Dendritic cell treated with granulocyte-macrophage colony-stimulating factor and Interleukin-4, amounts not matched to agents 40 ng/mL and 50 ng/mL, for 4 days (primary cell): ENCODE data around the gene TRPC4AP.
"Not testable (repeated sequence)": the region's sequence is repeated elsewhere in the genome, so short reads cannot be mapped to it uniquely, and the experiment has no call there.

Experiments used
- H3K27ac Mint-ChIP-seq: one replicate; pipeline ENCODE4 v1.8.0; 2022; ENCODE audit warnings: mild to moderate bottlenecking, mixed read lengths
- H3K27me3 Mint-ChIP-seq: one replicate; pipeline ENCODE4 v1.8.0; 2022; ENCODE audit warnings: mild to moderate bottlenecking, mixed read lengths
- H3K36me3 Mint-ChIP-seq: one replicate; pipeline ENCODE4 v1.8.0; 2022; ENCODE audit warnings: low read depth, mixed read lengths
- H3K4me1 Mint-ChIP-seq: one replicate; pipeline ENCODE4 v1.8.0; 2022; ENCODE audit warnings: low read depth, mixed read lengths
- H3K4me3 Mint-ChIP-seq: one replicate; pipeline ENCODE4 v1.8.0; 2022; ENCODE audit warnings: mild to moderate bottlenecking, moderate library complexity, mixed read lengths
- H3K9me3 Mint-ChIP-seq: one replicate; pipeline ENCODE4 v1.8.0; 2022; ENCODE audit warnings: mixed read lengths
- intact Hi-C: fragments of 100-400 bp; cut with micrococcal nuclease; formaldehyde crosslinking; loops from one replicate; pipeline ENCODE4 v1.15.0; 2022

Gene TRPC4AP

GRCh38 chr20:35087791-35088190 is 4.8 kb downstream of the TRPC4AP start:
- no peaks in the 10 kb centered on the region for H3K9me3 Mint-ChIP-seq
- no peak overlapping the region for H3K4me3 Mint-ChIP-seq
- no peaks in the 10 kb centered on the region for H3K27me3 Mint-ChIP-seq
- H3K36me3 Mint-ChIP-seq: peaks cover 12% of the 10 kb centered on the region
- H3K4me1 Mint-ChIP-seq: peaks cover 42% of the 10 kb centered on the region
- no peak overlapping the region for H3K27ac Mint-ChIP-seq
- intact Hi-C loops: no loop called here

GRCh38 chr20:35087355-35087754 is 5.3 kb downstream of the TRPC4AP start:
- no peak overlapping the region for H3K27ac Mint-ChIP-seq
- peaks cover 8% of the 10 kb centered on the region for H3K36me3 Mint-ChIP-seq
- H3K9me3 Mint-ChIP-seq: no peaks in the 10 kb centered on the region
- no peak overlapping the region for H3K4me3 Mint-ChIP-seq
- H3K27me3 Mint-ChIP-seq: no peaks in the 10 kb centered on the region
- peaks cover 41% of the 10 kb centered on the region for H3K4me1 Mint-ChIP-seq
- intact Hi-C loops: no loop called here

- peaks cover 27% of the 10 kb centered on the region for H3K4me1 Mint-ChIP-seq
- H3K27me3 Mint-ChIP-seq: no peaks in the 10 kb centered on the region
- H3K4me3 Mint-ChIP-seq: no peak overlapping the region
- H3K27ac Mint-ChIP-seq: no peak overlapping the region
- intact Hi-C loops: no loop called here
- H3K9me3 Mint-ChIP-seq: no peaks in the 10 kb centered on the region
- no peaks in the 10 kb centered on the region for H3K36me3 Mint-ChIP-seq
Observed at GRCh38 chr20:35085477-35086225, 7.0 kb downstream of the TRPC4AP start.

- Mint-ChIP-seq H3K4me1 (peaks cover 24% of the 10 kb centered on the region), H3K27ac (no peak overlapping the region), H3K36me3 (no peaks in the 10 kb centered on the region), H3K4me3 (no peak overlapping the region), H3K9me3 (no peaks in the 10 kb centered on the region), H3K27me3 (no peaks in the 10 kb centered on the region)
- intact Hi-C loops: no loop called here
Observed at GRCh38 chr20:35084998-35085397, 7.6 kb downstream of the TRPC4AP start.

GRCh38 chr20:35080348-35080642 is 12.3 kb downstream of the TRPC4AP start:
- intact Hi-C loops, H3K9me3 Mint-ChIP-seq, H3K27ac Mint-ChIP-seq, H3K27me3 Mint-ChIP-seq, H3K4me3 Mint-ChIP-seq: not testable (repeated sequence)
- Mint-ChIP-seq H3K36me3 (peaks cover 44% of the 10 kb centered on the region), H3K4me1 (peaks cover 17% of the 10 kb centered on the region)

GRCh38 chr20:35079472-35080347 is 12.9 kb downstream of the TRPC4AP start:
- no peaks in the 10 kb centered on the region for H3K9me3 Mint-ChIP-seq
- no peak overlapping the region for H3K4me3 Mint-ChIP-seq
- H3K36me3 Mint-ChIP-seq: peaks cover 50% of the 10 kb centered on the region
- intact Hi-C loops: no loop called here
- H3K27me3 Mint-ChIP-seq: no peaks in the 10 kb centered on the region
- H3K27ac Mint-ChIP-seq: no peak overlapping the region
- peaks cover 17% of the 10 kb centered on the region for H3K4me1 Mint-ChIP-seq

GRCh38 chr20:35077872-35078271 is 14.7 kb downstream of the TRPC4AP start:
- Mint-ChIP-seq H3K27ac (no peak overlapping the region), H3K27me3 (no peaks in the 10 kb centered on the region)

GRCh38 chr20:35077341-35077740 is 15.3 kb downstream of the TRPC4AP start:
- Mint-ChIP-seq H3K4me3 (no peak overlapping the region), H3K27ac (no peak overlapping the region), H3K27me3 (no peaks in the 10 kb centered on the region), H3K4me1 (peaks cover 10% of the 10 kb centered on the region), H3K36me3 (peaks cover 62% of the 10 kb centered on the region), H3K9me3 (no peaks in the 10 kb centered on the region)
- intact Hi-C loops: no loop called here

More at GRCh38 chr20:35077872-35078271, 14.7 kb downstream of the TRPC4AP start:
- intact Hi-C loops: no loop called here
- H3K36me3 Mint-ChIP-seq: peaks cover 57% of the 10 kb centered on the region
- H3K4me3 Mint-ChIP-seq: no peak overlapping the region
- H3K9me3 Mint-ChIP-seq: no peaks in the 10 kb centered on the region
- H3K4me1 Mint-ChIP-seq: peaks cover 10% of the 10 kb centered on the region

GRCh38 chr20:35071436-35072153 is 21.0 kb downstream of the TRPC4AP start:
- intact Hi-C loops, H3K4me3 Mint-ChIP-seq, H3K9me3 Mint-ChIP-seq, H3K27me3 Mint-ChIP-seq, H3K27ac Mint-ChIP-seq, H3K4me1 Mint-ChIP-seq: not testable (repeated sequence)
- H3K36me3 Mint-ChIP-seq: peaks cover 68% of the 10 kb centered on the region

- intact Hi-C loops: no loop called here
- no peaks in the 10 kb centered on the region for H3K9me3 Mint-ChIP-seq
- H3K27me3 Mint-ChIP-seq: no peaks in the 10 kb centered on the region
- H3K36me3 Mint-ChIP-seq: peaks cover 59% of the 10 kb centered on the region
- H3K27ac Mint-ChIP-seq: no peak overlapping the region
- H3K4me3 Mint-ChIP-seq: no peak overlapping the region
- H3K4me1 Mint-ChIP-seq: peaks cover 4% of the 10 kb centered on the region
Observed at GRCh38 chr20:35066194-35066593, 26.4 kb downstream of the TRPC4AP start.

- H3K9me3 Mint-ChIP-seq: no peaks in the 10 kb centered on the region
- no peak overlapping the region for H3K4me3 Mint-ChIP-seq
- peaks cover 4% of the 10 kb centered on the region for H3K4me1 Mint-ChIP-seq
- intact Hi-C loops: no loop called here
- H3K36me3 Mint-ChIP-seq: peaks cover 62% of the 10 kb centered on the region
- H3K27me3 Mint-ChIP-seq: no peaks in the 10 kb centered on the region
- H3K27ac Mint-ChIP-seq: no peak overlapping the region
Observed at GRCh38 chr20:35065181-35065580, 27.4 kb downstream of the TRPC4AP start.

GRCh38 chr20:35063168-35063567 is 29.4 kb downstream of the TRPC4AP start:
- H3K9me3 Mint-ChIP-seq: no peaks in the 10 kb centered on the region
- intact Hi-C loops: no loop called here
- no peaks in the 10 kb centered on the region for H3K27me3 Mint-ChIP-seq
- peaks cover 64% of the 10 kb centered on the region for H3K36me3 Mint-ChIP-seq
- no peak overlapping the region for H3K27ac Mint-ChIP-seq
- H3K4me1 Mint-ChIP-seq: peaks cover 18% of the 10 kb centered on the region
- H3K4me3 Mint-ChIP-seq: no peak overlapping the region

- H3K36me3 Mint-ChIP-seq: peaks cover 62% of the 10 kb centered on the region
- no peaks in the 10 kb centered on the region for H3K27me3 Mint-ChIP-seq
- no peak overlapping the region for H3K4me3 Mint-ChIP-seq
- intact Hi-C loops: no loop called here
- no peaks in the 10 kb centered on the region for H3K9me3 Mint-ChIP-seq
- no peak overlapping the region for H3K27ac Mint-ChIP-seq
- peaks cover 18% of the 10 kb centered on the region for H3K4me1 Mint-ChIP-seq
Observed at GRCh38 chr20:35062478-35062877, 30.1 kb downstream of the TRPC4AP start.

GRCh38 chr20:35060168-35060567 is 32.4 kb downstream of the TRPC4AP start:
- Mint-ChIP-seq H3K27me3 (no peaks in the 10 kb centered on the region), H3K27ac (no peak overlapping the region), H3K4me3 (no peak overlapping the region), H3K36me3 (peaks cover 60% of the 10 kb centered on the region), H3K4me1 (peaks cover 31% of the 10 kb centered on the region), H3K9me3 (no peaks in the 10 kb centered on the region)
- intact Hi-C loops: no loop called here
